GM12878 (cell line): ENCODE results near the gene PLSCR3.

Experiments
- CBX3 ChIP-seq: fragments of 200-600 bp; sonication (generic); IDR thresholded peaks from 2 replicates; pipeline ENCODE4 v1.6.1; 2016; ENCODE audit warnings: low read depth, borderline replicate concordance
- RAD21 ChIP-seq: IDR thresholded peaks from 2 replicates; pipeline ENCODE4 v1.6.1; 2011; ENCODE audit warnings: mild to moderate bottlenecking, low read depth, low read length, moderate library complexity; ENCODE audit not compliant: insufficient read depth
- TF ChIP-seq, protein P1 (sequence below), 3 experiments: IDR thresholded peaks in 2 of 3; conservative IDR thresholded peaks in 1 of 3; 2 replicates each; pipeline ENCODE4 v1.5.1; 2011; ENCODE audit warnings: low read depth in 3 of 3, low read length in 3 of 3, mild to moderate bottlenecking in 3 of 3, control low read depth in 2 of 3, moderate library complexity in 2 of 3, inconsistent platforms in 1 of 3, mixed read lengths in 1 of 3; ENCODE audit not compliant: control insufficient read depth in 2 of 3, insufficient read depth in 1 of 3; ENCODE audit errors: extremely low read depth in 1 of 3

GRCh38 chr17:7408252-7408727, 14.0 kb upstream of the PLSCR3 start:
- TF ChIP-seq, protein P1, sequence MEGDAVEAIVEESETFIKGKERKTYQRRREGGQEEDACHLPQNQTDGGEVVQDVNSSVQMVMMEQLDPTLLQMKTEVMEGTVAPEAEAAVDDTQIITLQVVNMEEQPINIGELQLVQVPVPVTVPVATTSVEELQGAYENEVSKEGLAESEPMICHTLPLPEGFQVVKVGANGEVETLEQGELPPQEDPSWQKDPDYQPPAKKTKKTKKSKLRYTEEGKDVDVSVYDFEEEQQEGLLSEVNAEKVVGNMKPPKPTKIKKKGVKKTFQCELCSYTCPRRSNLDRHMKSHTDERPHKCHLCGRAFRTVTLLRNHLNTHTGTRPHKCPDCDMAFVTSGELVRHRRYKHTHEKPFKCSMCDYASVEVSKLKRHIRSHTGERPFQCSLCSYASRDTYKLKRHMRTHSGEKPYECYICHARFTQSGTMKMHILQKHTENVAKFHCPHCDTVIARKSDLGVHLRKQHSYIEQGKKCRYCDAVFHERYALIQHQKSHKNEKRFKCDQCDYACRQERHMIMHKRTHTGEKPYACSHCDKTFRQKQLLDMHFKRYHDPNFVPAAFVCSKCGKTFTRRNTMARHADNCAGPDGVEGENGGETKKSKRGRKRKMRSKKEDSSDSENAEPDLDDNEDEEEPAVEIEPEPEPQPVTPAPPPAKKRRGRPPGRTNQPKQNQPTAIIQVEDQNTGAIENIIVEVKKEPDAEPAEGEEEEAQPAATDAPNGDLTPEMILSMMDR (IDR thresholded peaks at IDR 0.05 in 2 of 3, conservative IDR thresholded peaks at IDR 0.05 in 1 of 3; ENCODE audit: control insufficient read depth in 2 of 3, extremely low read depth in 1 of 3, insufficient read depth in 1 of 3, low read depth in 3 of 3, low read length in 3 of 3) = no peak
- TF ChIP-seq RAD21 (no peak), CBX3 (no peak)
